Astrocyte (in vitro differentiated cells and primary cell): ENCODE results near the gene CROCC. TPM values are rescaled to one million over a fixed set of nuclear protein-coding genes. Genes with fewer than 3 reads are reported as not detected.
"Not testable (repeated sequence)": the region's sequence is repeated elsewhere in the genome, so short reads cannot be mapped to it uniquely, and the experiment has no call there.

Experiments used
- DNase-seq: peaks from one replicate; pipeline ENCODE4 v3.0.0-alpha.2; 2010; ENCODE audit warnings: low read depth
- FAIRE-seq: peaks from 2 replicates; lab custom pipeline; 2011; peaks lifted over from hg19 to GRCh38; lab: Jason Lieb, UNC
- H2AFZ ChIP-seq: 2 replicates; pipeline ENCODE4 v1.6.0; 2012; ENCODE audit warnings: low read depth, low read length, inconsistent platforms
- H3K27ac ChIP-seq: 2 replicates; pipeline ENCODE4 v1.5.1; 2011; ENCODE audit warnings: low read depth, low read length, inconsistent platforms
- H3K27me3 ChIP-seq: 2 replicates; pipeline ENCODE4 v1.6.0; 2011; ENCODE audit warnings: low read length, inconsistent platforms; ENCODE audit not compliant: insufficient read depth
- H3K36me3 ChIP-seq: 2 replicates; pipeline ENCODE4 v1.5.1; 2011; ENCODE audit warnings: low read length, inconsistent platforms; ENCODE audit not compliant: insufficient read depth
- H3K4me1 ChIP-seq: 2 replicates; pipeline ENCODE4 v1.5.1; 2011; ENCODE audit warnings: low read length, inconsistent platforms; ENCODE audit not compliant: insufficient read depth
- H3K4me2 ChIP-seq: 2 replicates; pipeline ENCODE4 v1.6.0; 2012; ENCODE audit warnings: low read length, inconsistent platforms
- H3K4me3 ChIP-seq: 2 replicates; pipeline ENCODE4 v1.5.1; 2011; ENCODE audit warnings: low read depth, mild to moderate bottlenecking, low read length, inconsistent platforms; ENCODE audit not compliant: insufficient read depth
- H3K79me2 ChIP-seq: 2 replicates; pipeline ENCODE4 v1.6.0; 2012; ENCODE audit warnings: mild to moderate bottlenecking, low read length, inconsistent platforms; ENCODE audit not compliant: insufficient read depth
- H3K9ac ChIP-seq: 2 replicates; pipeline ENCODE4 v1.6.0; 2012; ENCODE audit warnings: mild to moderate bottlenecking, low read length, inconsistent platforms
- H3K9me3 ChIP-seq: 2 replicates; pipeline ENCODE4 v1.5.1; 2012; ENCODE audit warnings: low read depth, mild to moderate bottlenecking, low read length, inconsistent platforms; ENCODE audit not compliant: insufficient read depth
- H4K20me1 ChIP-seq: 2 replicates; pipeline ENCODE4 v1.6.0; 2012; ENCODE audit warnings: low read length, inconsistent platforms; ENCODE audit not compliant: insufficient read depth
- H3K27ac Mint-ChIP-seq: one replicate; pipeline ENCODE4 v1.8.0; 2021; ENCODE audit warnings: mild to moderate bottlenecking, mixed read lengths; ENCODE audit not compliant: unreplicated experiment
- H3K27me3 Mint-ChIP-seq: one replicate; pipeline ENCODE4 v1.8.0; 2021; ENCODE audit warnings: low read depth, mixed read lengths; ENCODE audit not compliant: unreplicated experiment
- H3K36me3 Mint-ChIP-seq: one replicate; pipeline ENCODE4 v1.8.0; 2021; ENCODE audit warnings: low read depth, mixed read lengths; ENCODE audit not compliant: unreplicated experiment
- H3K4me1 Mint-ChIP-seq: one replicate; pipeline ENCODE4 v1.8.0; 2021; ENCODE audit warnings: low read depth, mixed read lengths; ENCODE audit not compliant: unreplicated experiment
- H3K4me3 Mint-ChIP-seq: one replicate; pipeline ENCODE4 v1.8.0; 2021; ENCODE audit warnings: mild to moderate bottlenecking, moderate library complexity, mixed read lengths; ENCODE audit not compliant: unreplicated experiment
- H3K9me3 Mint-ChIP-seq: one replicate; pipeline ENCODE4 v1.8.0; 2021; ENCODE audit warnings: mild to moderate bottlenecking, mixed read lengths; ENCODE audit not compliant: unreplicated experiment
- CTCF ChIP-seq: IDR thresholded peaks from 2 replicates; pipeline ENCODE4 v1.5.1; 2011; ENCODE audit warnings: low read depth, mild to moderate bottlenecking, inconsistent platforms, low read length, moderate library complexity; ENCODE audit not compliant: insufficient read depth
- EZH2 ChIP-seq: IDR thresholded peaks from 2 replicates; pipeline ENCODE4 v1.6.1; 2012; ENCODE audit warnings: mild to moderate bottlenecking, low read length, inconsistent platforms; ENCODE audit not compliant: insufficient read depth
- total RNA-seq: library from RNA; stranded (reverse); gene quantifications from 2 replicates; pipeline ENCODE4 v1.2.1, GENCODE V29; 2021

CROCC gene
- total RNA-seq, 1 donor from 2014 or later, result 12.1 TPM

- no peaks in the 10 kb centered on the region for H3K9me3 ChIP-seq
- H3K4me2 ChIP-seq, result peak overlapping the region; percentile 89
- H3K79me2 ChIP-seq, result peaks cover 3% of the 10 kb centered on the region
- peaks cover 8% of the 10 kb centered on the region for H3K4me1 ChIP-seq
- Mint-ChIP-seq H3K4me3 (peak overlapping the region; percentile 86), H3K9me3 (no peaks in the 10 kb centered on the region), H3K27ac (peak overlapping the region; percentile 66), H3K27me3 (peaks cover 15% of the 10 kb centered on the region), H3K36me3 (no peaks in the 10 kb centered on the region), H3K4me1 (peaks cover 2% of the 10 kb centered on the region)
- H4K20me1 ChIP-seq, result no peaks in the 10 kb centered on the region
- peak overlapping the region; percentile 76 for H3K9ac ChIP-seq
- no peak overlapping the region for H3K27ac ChIP-seq
- TF ChIP-seq CTCF (no peak), EZH2 (no peak)
- no peak for DNase-seq
- H3K4me3 ChIP-seq, result peak overlapping the region; percentile 66
- H3K36me3 ChIP-seq, result no peaks in the 10 kb centered on the region
- no peak for FAIRE-seq
- peak overlapping the region; percentile 98 for H2AFZ ChIP-seq
- H3K27me3 ChIP-seq, result no peaks in the 10 kb centered on the region
These were observed 8.4 kb upstream of the CROCC start for GRCh38 chr1:16913181-16913832.

DNA sequence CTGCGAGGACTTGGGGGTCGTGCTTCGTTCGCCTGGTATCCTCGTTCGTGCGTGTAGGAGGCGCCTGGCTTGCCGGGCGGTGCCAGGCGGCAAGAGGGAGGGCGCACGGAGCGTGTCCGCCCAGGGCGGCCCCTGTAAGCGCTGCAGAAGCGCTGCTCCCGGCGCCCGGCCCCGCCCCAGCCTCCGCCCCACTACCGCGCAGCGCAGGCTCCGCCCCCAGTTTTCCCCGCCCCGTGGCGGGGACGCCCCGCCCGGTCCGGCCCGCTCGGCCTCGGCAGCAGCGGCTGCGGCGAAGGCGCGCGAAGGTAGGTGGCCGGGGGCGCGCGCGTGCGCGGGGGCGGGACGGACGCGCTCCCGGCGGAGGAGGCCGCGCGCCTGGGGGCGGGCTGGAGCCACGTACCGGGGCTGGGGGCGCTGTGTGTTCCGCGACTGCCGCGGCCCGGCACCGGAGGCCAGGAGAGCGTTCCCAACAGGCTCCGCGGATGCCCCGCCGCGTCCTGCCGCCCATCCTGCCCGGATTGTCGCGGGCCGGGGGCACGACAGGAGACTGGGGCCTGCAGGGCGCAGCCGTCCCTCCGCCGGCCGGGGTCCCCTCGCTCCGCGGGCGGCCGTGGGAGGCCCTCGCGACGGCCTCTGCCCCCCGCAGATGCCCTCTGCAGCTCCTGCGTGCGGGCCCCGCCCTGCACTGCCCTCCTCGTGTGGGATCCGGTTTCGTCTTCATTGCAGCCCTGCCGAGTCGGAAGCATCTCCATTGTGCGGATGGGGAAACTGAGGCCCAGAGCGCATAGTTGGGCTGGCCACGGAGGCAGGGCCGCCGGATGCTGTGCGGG lies 7.7 kb upstream of the CROCC start:
- peak overlapping the region; percentile 63 for H3K27ac ChIP-seq
- peaks cover 20% of the 10 kb centered on the region for H3K27me3 Mint-ChIP-seq
- peak overlapping the region; percentile 86 for H3K4me3 Mint-ChIP-seq
- no peaks in the 10 kb centered on the region for H3K9me3 Mint-ChIP-seq
- TF ChIP-seq EZH2, result no peak
- H3K79me2 ChIP-seq, result peaks cover 3% of the 10 kb centered on the region
- H2AFZ ChIP-seq, result peak overlapping the region; percentile 98
- peak overlapping the region; percentile 89 for H3K4me2 ChIP-seq
- H3K4me1 Mint-ChIP-seq, result peaks cover 2% of the 10 kb centered on the region
- FAIRE-seq (no peak), DNase-seq (peak; percentile 76)
- H3K36me3 ChIP-seq, result no peaks in the 10 kb centered on the region
- H3K9ac ChIP-seq, result peak overlapping the region; percentile 92
- no peaks in the 10 kb centered on the region for H3K27me3 ChIP-seq
- no peaks in the 10 kb centered on the region for H3K36me3 Mint-ChIP-seq
- no peaks in the 10 kb centered on the region for H4K20me1 ChIP-seq
- H3K27ac Mint-ChIP-seq, result peak overlapping the region; percentile 66
- H3K9me3 ChIP-seq, result no peaks in the 10 kb centered on the region
- H3K4me1 ChIP-seq, result peaks cover 8% of the 10 kb centered on the region
- peak overlapping the region; percentile 83 for H3K4me3 ChIP-seq

GRCh38 chr1:16914928-16915626 lies 6.7 kb upstream of the CROCC start:
- not testable (repeated sequence) for H3K4me1 Mint-ChIP-seq, H4K20me1 ChIP-seq, H3K4me1 ChIP-seq, H3K27me3 ChIP-seq, DNase-seq, H3K36me3 ChIP-seq, FAIRE-seq, H3K9me3 ChIP-seq, H2AFZ ChIP-seq, H3K9me3 Mint-ChIP-seq, H3K36me3 Mint-ChIP-seq, H3K79me2 ChIP-seq, H3K27ac ChIP-seq
- H3K27ac Mint-ChIP-seq, result peak overlapping the region; percentile 3
- peak overlapping the region; percentile 89 for H3K4me2 ChIP-seq
- peak overlapping the region; percentile 92 for H3K9ac ChIP-seq
- peak overlapping the region; percentile 83 for H3K4me3 ChIP-seq
- peaks cover 23% of the 10 kb centered on the region for H3K27me3 Mint-ChIP-seq
- peak overlapping the region; percentile 77 for H3K4me3 Mint-ChIP-seq
